GM12878 (cell line): ENCODE data around the gene ABCF3.

Source experiments
- CHD1 ChIP-seq: IDR thresholded peaks from 2 replicates; pipeline ENCODE4 v1.6.1; 2012; ENCODE audit warnings: low read depth, low read length, improper control_type of control experiment
- CHD4 ChIP-seq: fragments of 200-600 bp; sonication (generic); IDR thresholded peaks from 2 replicates; pipeline ENCODE4 v1.6.1; 2016; ENCODE audit warnings: mild to moderate bottlenecking
- CREM ChIP-seq: IDR thresholded peaks from 2 replicates; pipeline ENCODE4 v1.6.1; 2014; ENCODE audit warnings: antibody characterized with exemption, low read depth
- NR2F1 ChIP-seq: fragments of 450-650 bp; conservative IDR thresholded peaks from 2 replicates; pipeline ENCODE4 v1.6.1; 2017; ENCODE audit warnings: mild to moderate bottlenecking
- RBBP5 ChIP-seq: fragments of 200-600 bp; sonication (generic); conservative IDR thresholded peaks from 2 replicates; pipeline ENCODE4 v1.6.1; 2016
- TF ChIP-seq, protein P1 (sequence below), 3 experiments: IDR thresholded peaks in 2 of 3; conservative IDR thresholded peaks in 1 of 3; 2 replicates each; pipeline ENCODE4 v1.5.1; 2011; ENCODE audit warnings: low read depth in 3 of 3, low read length in 3 of 3, mild to moderate bottlenecking in 3 of 3, control low read depth in 2 of 3, moderate library complexity in 2 of 3, inconsistent platforms in 1 of 3, mixed read lengths in 1 of 3; ENCODE audit not compliant: control insufficient read depth in 2 of 3, insufficient read depth in 1 of 3; ENCODE audit errors: extremely low read depth in 1 of 3

DNA sequence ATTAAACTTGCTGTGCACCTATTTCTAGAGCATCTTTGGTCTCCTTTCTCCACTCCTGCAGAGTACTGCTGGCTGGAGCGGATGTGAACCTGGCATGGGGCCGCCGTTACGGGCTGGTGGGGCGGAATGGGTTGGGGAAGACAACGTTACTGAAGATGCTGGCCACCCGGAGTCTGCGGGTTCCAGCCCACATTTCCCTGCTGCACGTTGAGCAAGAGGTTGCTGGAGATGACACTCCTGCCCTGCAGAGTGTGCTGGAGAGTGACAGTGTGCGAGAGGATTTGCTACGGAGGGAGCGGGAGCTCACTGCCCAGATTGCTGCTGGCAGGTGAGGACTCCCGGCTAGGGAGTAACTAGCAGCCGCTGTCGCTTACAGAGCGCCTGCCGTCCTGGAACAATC, 2.1 kb downstream of the ABCF3 start:
- TF ChIP-seq, protein P1, sequence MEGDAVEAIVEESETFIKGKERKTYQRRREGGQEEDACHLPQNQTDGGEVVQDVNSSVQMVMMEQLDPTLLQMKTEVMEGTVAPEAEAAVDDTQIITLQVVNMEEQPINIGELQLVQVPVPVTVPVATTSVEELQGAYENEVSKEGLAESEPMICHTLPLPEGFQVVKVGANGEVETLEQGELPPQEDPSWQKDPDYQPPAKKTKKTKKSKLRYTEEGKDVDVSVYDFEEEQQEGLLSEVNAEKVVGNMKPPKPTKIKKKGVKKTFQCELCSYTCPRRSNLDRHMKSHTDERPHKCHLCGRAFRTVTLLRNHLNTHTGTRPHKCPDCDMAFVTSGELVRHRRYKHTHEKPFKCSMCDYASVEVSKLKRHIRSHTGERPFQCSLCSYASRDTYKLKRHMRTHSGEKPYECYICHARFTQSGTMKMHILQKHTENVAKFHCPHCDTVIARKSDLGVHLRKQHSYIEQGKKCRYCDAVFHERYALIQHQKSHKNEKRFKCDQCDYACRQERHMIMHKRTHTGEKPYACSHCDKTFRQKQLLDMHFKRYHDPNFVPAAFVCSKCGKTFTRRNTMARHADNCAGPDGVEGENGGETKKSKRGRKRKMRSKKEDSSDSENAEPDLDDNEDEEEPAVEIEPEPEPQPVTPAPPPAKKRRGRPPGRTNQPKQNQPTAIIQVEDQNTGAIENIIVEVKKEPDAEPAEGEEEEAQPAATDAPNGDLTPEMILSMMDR (IDR thresholded peaks at IDR 0.05 in 2 of 3, conservative IDR thresholded peaks at IDR 0.05 in 1 of 3; ENCODE audit: control insufficient read depth in 2 of 3, extremely low read depth in 1 of 3, insufficient read depth in 1 of 3, low read depth in 3 of 3, low read length in 3 of 3) = no peak
- no peak for TF ChIP-seq CHD4
- TF ChIP-seq CHD1 = no peak
- no peak for TF ChIP-seq RBBP5
- TF ChIP-seq NR2F1 = no peak
- TF ChIP-seq CREM = no peak
